ENCODE data around the gene OR13J1. TPM values are rescaled to one million over a fixed set of nuclear protein-coding genes. Genes with fewer than 3 reads are reported as not detected.

Gene OR13J1
- total RNA-seq, 2 experiments from 2014 or later, result not detected

DNA sequence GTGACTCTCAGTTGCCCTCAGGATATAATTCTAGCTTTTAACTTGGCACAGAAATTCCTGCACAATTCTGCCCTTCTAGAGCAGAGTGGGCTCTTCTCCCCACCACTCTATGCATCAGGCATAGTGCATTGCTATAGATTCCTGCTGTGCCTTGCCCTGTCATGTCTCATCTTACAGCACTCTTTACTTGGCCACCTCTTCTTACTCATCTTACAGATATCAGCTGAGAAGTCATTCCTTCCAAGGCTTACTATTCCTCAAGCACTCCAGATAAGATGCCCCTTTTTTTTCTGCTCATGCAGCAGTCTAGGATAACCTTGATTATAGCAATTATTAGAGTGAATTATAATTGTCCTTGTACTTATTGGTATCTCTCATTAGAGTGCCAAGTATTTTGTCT, 47.3 kb downstream of the OR13J1 start:
- DNase-seq, result no peak
- intact Hi-C loops (cut with micrococcal nuclease), result no loop called here
- Mint-ChIP-seq H3K27me3 (no peaks in the 10 kb centered on the region), H3K4me3 (no peak overlapping the region), H3K27ac (no peak overlapping the region), H3K4me1 (ENCODE audit: low read depth) (peaks cover 5% of the 10 kb centered on the region), H3K9me3 (no peaks in the 10 kb centered on the region), H3K36me3 (no peaks in the 10 kb centered on the region)
- CTCF ChIA-PET, result interaction anchor here (2.8 kb wide), 1 partner anchor 33 kb away, joined by 9 read pairs; no protein-coding TSS in a partner anchor
- POLR2A ChIA-PET, result no interaction called here

DNA sequence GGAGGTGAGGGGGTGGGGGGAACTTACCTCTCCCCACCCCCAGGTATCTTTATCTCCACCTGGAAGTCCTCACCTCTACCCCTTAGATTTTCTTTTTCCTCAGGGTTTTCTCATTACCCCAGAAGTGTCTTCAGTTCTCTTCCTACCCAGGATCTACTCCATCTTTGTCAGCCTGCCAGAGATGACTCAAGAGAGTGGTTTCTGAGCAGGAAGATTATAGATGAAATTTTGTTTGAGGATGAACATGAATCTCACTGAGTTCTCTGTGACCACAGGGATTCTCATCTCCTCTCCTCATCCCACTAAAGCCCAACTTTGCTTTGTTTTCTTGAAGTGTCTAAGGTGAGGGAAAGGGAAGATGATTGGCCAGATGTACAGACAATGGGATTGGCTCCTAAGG, 50.1 kb downstream of the OR13J1 start:
- no peaks in the 10 kb centered on the region for H3K27me3 Mint-ChIP-seq
- peaks cover 3% of the 10 kb centered on the region for H3K4me1 Mint-ChIP-seq (ENCODE audit: low read depth)
- intact Hi-C loops (cut with micrococcal nuclease), result no loop called here
- ChIA-PET CTCF (interaction anchor here (2.8 kb wide), 1 partner anchor 30 kb away, joined by 9 read pairs; no protein-coding TSS in a partner anchor), POLR2A (no interaction called here)
- H3K4me3 Mint-ChIP-seq, result no peak overlapping the region
- H3K27ac Mint-ChIP-seq, result no peak overlapping the region
- no peak for DNase-seq
- H3K36me3 Mint-ChIP-seq, result no peaks in the 10 kb centered on the region
- H3K9me3 Mint-ChIP-seq, result no peaks in the 10 kb centered on the region

Other genes with a start within 250 kb of the OR13J1 start
- 10 to 100 TPM; 74.6 to 75.8 TPM for gene SIT1, start 219.5 kb downstream of the OR13J1 start, total RNA-seq
- over 10,000 TPM; 10,694 to 13,592 TPM for gene RMRP, start 212.4 kb downstream of the OR13J1 start, total RNA-seq
- gene CCDC107, start 212.1 kb downstream of the OR13J1 start, total RNA-seq, result 10 to 100 TPM; 15.0 to 15.7 TPM
- 10 to 100 TPM; 28.1 to 28.2 TPM for gene ARHGEF39, start 205.2 kb downstream of the OR13J1 start, total RNA-seq
- gene CA9, start 196.5 kb downstream of the OR13J1 start, total RNA-seq, result 1 to 10 TPM in 1 of 2 experiments, under 1 TPM in 1; 0.90 to 1.6 TPM
- gene TPM2, start 180.5 kb downstream of the OR13J1 start, total RNA-seq, result 1 to 10 TPM; 3.9 to 5.3 TPM
- 100 to 1,000 TPM; 285 to 287 TPM for gene TLN1, start 138.2 kb downstream of the OR13J1 start, total RNA-seq
- gene CREB3, start 137.7 kb downstream of the OR13J1 start, total RNA-seq, result 10 to 100 TPM; 27.7 to 29.9 TPM
- gene GBA2, start 121.2 kb downstream of the OR13J1 start, total RNA-seq, result 10 to 100 TPM; 30.4 to 30.7 TPM
- gene RGP1, start 121.1 kb downstream of the OR13J1 start, total RNA-seq, result 10 to 100 TPM; 17.4 to 18.0 TPM
- not detected for gene MSMP, start 116.1 kb downstream of the OR13J1 start, total RNA-seq
- 1 to 10 TPM; 8.9 to 9.6 TPM for gene NPR2, start 78.8 kb downstream of the OR13J1 start, total RNA-seq
- 1 to 10 TPM; 1.1 to 1.4 TPM for gene SPAG8, start 58.1 kb downstream of the OR13J1 start, total RNA-seq
- gene HINT2, start 55.4 kb downstream of the OR13J1 start, total RNA-seq, result 10 to 100 TPM; 67.8 to 72.6 TPM
- not detected for gene FAM221B, start 41.7 kb downstream of the OR13J1 start, total RNA-seq
- gene TMEM8B, start 41.2 kb downstream of the OR13J1 start, total RNA-seq, result 1 to 10 TPM; 5.9 to 6.0 TPM
- gene HRCT1, start 35.8 kb upstream of the OR13J1 start, total RNA-seq, result not detected
- gene SPAAR, start 39.1 kb upstream of the OR13J1 start, total RNA-seq, result not detected
- gene OR2S2, start 87.8 kb upstream of the OR13J1 start, total RNA-seq, result not detected
- gene RECK, start 166.5 kb upstream of the OR13J1 start, total RNA-seq, result 1 to 10 TPM; 6.1 to 7.2 TPM

Measured in activated CD4-positive, alpha-beta memory T cell treated with anti-CD3 and anti-CD28 coated beads for 36 hours (primary cell).